ENCODE data around the gene RHOBTB3.

DNA sequence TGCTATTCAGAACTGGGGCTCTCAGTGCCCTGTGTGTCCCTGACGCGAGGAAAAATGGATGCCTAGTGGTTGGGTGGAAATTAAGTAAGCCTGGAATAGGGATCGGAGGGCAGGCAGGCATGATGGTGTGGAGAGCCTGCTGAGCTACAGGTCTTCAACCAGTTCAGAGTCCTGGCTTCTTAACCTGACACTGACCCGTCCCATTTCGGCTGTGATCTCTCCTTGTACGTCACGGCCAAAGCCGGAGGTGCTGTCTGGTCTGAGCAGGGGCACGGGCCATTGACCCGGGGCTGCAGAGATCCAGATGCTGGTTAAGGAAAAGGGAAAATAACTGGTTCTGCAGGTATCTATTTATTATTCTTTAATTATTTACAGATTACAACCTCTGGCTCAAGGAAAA, 27.9 kb downstream of the RHOBTB3 start:
- TF ChIP-seq, protein P1, sequence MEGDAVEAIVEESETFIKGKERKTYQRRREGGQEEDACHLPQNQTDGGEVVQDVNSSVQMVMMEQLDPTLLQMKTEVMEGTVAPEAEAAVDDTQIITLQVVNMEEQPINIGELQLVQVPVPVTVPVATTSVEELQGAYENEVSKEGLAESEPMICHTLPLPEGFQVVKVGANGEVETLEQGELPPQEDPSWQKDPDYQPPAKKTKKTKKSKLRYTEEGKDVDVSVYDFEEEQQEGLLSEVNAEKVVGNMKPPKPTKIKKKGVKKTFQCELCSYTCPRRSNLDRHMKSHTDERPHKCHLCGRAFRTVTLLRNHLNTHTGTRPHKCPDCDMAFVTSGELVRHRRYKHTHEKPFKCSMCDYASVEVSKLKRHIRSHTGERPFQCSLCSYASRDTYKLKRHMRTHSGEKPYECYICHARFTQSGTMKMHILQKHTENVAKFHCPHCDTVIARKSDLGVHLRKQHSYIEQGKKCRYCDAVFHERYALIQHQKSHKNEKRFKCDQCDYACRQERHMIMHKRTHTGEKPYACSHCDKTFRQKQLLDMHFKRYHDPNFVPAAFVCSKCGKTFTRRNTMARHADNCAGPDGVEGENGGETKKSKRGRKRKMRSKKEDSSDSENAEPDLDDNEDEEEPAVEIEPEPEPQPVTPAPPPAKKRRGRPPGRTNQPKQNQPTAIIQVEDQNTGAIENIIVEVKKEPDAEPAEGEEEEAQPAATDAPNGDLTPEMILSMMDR (IDR thresholded peaks at IDR 0.05), result no peak
- TF ChIP-seq POLR2A (IDR thresholded peaks at IDR 0.05), result no peak
